ENCODE results near the gene GALNT16. TPM values are rescaled to one million over a fixed set of nuclear protein-coding genes. Genes with fewer than 3 reads are reported as not detected.

GALNT16 gene
- total RNA-seq, 1 donor from 2014 or later: 12.4 TPM

DNA sequence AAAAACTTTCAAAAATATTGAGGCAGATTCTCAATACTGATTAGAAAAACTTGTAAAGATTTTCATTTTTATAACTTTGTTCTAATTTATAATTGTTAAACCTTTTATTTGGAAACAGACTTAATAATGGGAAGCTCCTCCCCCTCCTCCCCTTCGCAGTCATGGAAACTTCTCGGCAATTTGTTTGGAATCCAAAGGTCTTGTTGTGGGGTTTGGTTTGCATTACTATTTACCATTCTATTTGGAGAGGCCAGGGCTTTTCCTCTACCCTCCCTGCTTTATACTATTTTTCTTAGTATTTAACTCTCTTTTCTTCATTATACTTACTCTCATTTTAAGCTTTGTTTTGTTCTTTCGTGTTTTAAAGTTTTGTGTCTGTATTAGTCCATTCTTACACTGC, 144.5 kb downstream of the GALNT16 start:
- peaks cover 23% of the 10 kb centered on the region for H3K4me1 Mint-ChIP-seq (ENCODE audit: unreplicated experiment)

DNA sequence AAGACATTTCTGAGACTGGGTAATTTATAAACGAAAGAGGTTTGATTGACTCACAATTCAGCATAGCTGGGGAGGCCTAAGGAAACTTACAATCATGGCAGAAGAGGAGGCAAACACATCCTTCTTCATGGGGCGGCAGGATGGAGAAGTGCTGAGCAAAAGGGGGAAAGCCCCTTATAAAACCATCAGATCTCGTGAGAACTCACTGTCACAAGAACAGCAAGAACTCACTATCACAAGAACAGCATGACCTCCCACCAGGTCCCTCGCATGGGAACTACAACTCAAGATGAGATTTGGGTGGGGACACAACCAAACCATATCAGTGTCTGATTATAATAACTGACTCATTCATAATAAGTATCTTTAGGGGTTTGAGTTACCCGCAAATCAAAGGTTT, 144.9 kb downstream of the GALNT16 start:
- TF ChIP-seq, protein P1, sequence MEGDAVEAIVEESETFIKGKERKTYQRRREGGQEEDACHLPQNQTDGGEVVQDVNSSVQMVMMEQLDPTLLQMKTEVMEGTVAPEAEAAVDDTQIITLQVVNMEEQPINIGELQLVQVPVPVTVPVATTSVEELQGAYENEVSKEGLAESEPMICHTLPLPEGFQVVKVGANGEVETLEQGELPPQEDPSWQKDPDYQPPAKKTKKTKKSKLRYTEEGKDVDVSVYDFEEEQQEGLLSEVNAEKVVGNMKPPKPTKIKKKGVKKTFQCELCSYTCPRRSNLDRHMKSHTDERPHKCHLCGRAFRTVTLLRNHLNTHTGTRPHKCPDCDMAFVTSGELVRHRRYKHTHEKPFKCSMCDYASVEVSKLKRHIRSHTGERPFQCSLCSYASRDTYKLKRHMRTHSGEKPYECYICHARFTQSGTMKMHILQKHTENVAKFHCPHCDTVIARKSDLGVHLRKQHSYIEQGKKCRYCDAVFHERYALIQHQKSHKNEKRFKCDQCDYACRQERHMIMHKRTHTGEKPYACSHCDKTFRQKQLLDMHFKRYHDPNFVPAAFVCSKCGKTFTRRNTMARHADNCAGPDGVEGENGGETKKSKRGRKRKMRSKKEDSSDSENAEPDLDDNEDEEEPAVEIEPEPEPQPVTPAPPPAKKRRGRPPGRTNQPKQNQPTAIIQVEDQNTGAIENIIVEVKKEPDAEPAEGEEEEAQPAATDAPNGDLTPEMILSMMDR (conservative IDR thresholded peaks at IDR 0.05): no peak
- Mint-ChIP-seq H3K27ac (no peak overlapping the region), H3K9me3 (no peaks in the 10 kb centered on the region), H3K4me3 (no peak overlapping the region), H3K4me1 (ENCODE audit: unreplicated experiment) (peaks cover 22% of the 10 kb centered on the region), H3K36me3 (peaks cover 10% of the 10 kb centered on the region), H3K27me3 (no peaks in the 10 kb centered on the region)
- DNase-seq (ENCODE audit: extremely low spot score, unreplicated experiment): no peak

More for the DNA sequence above, 144.5 kb downstream of the GALNT16 start:
- Mint-ChIP-seq H3K27ac (no peak overlapping the region), H3K27me3 (no peaks in the 10 kb centered on the region), H3K4me3 (no peak overlapping the region), H3K36me3 (peaks cover 10% of the 10 kb centered on the region), H3K9me3 (no peaks in the 10 kb centered on the region)
- TF ChIP-seq, protein P1 (conservative IDR thresholded peaks at IDR 0.05): no peak
- no peak for DNase-seq (ENCODE audit: extremely low spot score, unreplicated experiment)

DNA sequence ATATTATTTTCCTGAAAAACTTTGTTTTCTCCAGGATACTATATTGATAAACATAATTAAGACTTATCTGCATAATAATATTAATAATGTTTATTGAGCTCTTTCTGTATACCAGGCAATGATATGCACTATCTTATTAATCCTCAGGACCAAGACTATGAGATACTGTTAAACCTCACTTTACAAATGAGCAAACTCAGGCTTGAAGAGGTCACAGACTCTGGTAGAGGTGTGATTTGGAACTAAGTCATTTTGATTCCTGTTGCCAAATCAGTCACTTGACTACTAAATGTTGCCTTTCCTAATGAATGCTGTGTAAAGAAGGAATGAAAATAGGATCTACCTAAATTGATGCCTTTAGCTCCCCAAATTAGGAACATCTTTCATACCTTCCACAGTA, 145.8 kb downstream of the GALNT16 start:
- no peak for DNase-seq (ENCODE audit: extremely low spot score, unreplicated experiment)
- H3K9me3 Mint-ChIP-seq: no peaks in the 10 kb centered on the region
- peaks cover 10% of the 10 kb centered on the region for H3K36me3 Mint-ChIP-seq
- TF ChIP-seq, protein P1 (conservative IDR thresholded peaks at IDR 0.05): no peak
- H3K4me3 Mint-ChIP-seq: no peak overlapping the region
- peaks cover 13% of the 10 kb centered on the region for H3K4me1 Mint-ChIP-seq (ENCODE audit: unreplicated experiment)
- no peaks in the 10 kb centered on the region for H3K27me3 Mint-ChIP-seq
- no peak overlapping the region for H3K27ac Mint-ChIP-seq

Other genes with a start within 250 kb of the GALNT16 start
- 46.1 and 54.9 TPM in 2 replicates for gene DCAF5, start 107.0 kb upstream of the GALNT16 start, total RNA-seq (ENCODE audit: low replicate concordance)
- gene EXD2, start 68.7 kb upstream of the GALNT16 start, total RNA-seq (ENCODE audit: low replicate concordance): 22.7 and 26.2 TPM in 2 replicates
- 238 and 308 TPM in 2 replicates for gene ERH, start 138.1 kb downstream of the GALNT16 start, total RNA-seq (ENCODE audit: low replicate concordance)
- 60.9 and 74.8 TPM in 2 replicates for gene SLC39A9, start 138.5 kb downstream of the GALNT16 start, total RNA-seq (ENCODE audit: low replicate concordance)
- 0.12 and 0.48 TPM in 2 replicates for gene PLEKHD1, start 224.6 kb downstream of the GALNT16 start, total RNA-seq (ENCODE audit: low replicate concordance)